IPS-20b (cell line): ENCODE measurements around the gene FAM110A.

Experiments
- H3K27ac ChIP-seq: one replicate; pipeline ENCODE4 v1.5.1; 2013; ENCODE audit warnings: low read length
- H3K27me3 ChIP-seq: 2 replicates; pipeline ENCODE4 v1.6.1; 2013; ENCODE audit warnings: mild to moderate bottlenecking, low read length, inconsistent platforms; ENCODE audit not compliant: insufficient read depth
- H3K36me3 ChIP-seq: 2 replicates; pipeline ENCODE4 v1.6.1; 2013; ENCODE audit warnings: low read depth, mild to moderate bottlenecking, inconsistent platforms, low read length, moderate library complexity; ENCODE audit not compliant: insufficient read depth
- H3K4me1 ChIP-seq: 2 replicates; pipeline ENCODE4 v1.6.1; 2013; ENCODE audit warnings: mild to moderate bottlenecking, control low read depth, inconsistent platforms, low read length, moderate library complexity; ENCODE audit not compliant: insufficient read depth
- H3K4me3 ChIP-seq: 2 replicates; pipeline ENCODE4 v1.5.1; 2013; ENCODE audit warnings: mild to moderate bottlenecking, low read length, inconsistent platforms
- H3K9ac ChIP-seq: 2 replicates; pipeline ENCODE4 v1.6.1; 2013; ENCODE audit warnings: low read depth, mild to moderate bottlenecking, inconsistent platforms, low read length, moderate library complexity
- H3K9me3 ChIP-seq: 2 replicates; pipeline ENCODE4 v1.6.1; 2013; ENCODE audit warnings: mild to moderate bottlenecking, low read depth, low read length, inconsistent platforms; ENCODE audit not compliant: insufficient read depth

The FAM110A gene

GRCh38 chr20:815226-815625, 18.3 kb upstream of the FAM110A start:
- Histone ChIP-seq H3K9ac (no peak overlapping the region), H3K27me3 (no peaks in the 10 kb centered on the region), H3K4me3 (no peak overlapping the region), H3K27ac (no peak overlapping the region), H3K9me3 (no peaks in the 10 kb centered on the region), H3K4me1 (no peaks in the 10 kb centered on the region), H3K36me3 (no peaks in the 10 kb centered on the region)

GRCh38 chr20:815914-816606, 17.5 kb upstream of the FAM110A start:
- Histone ChIP-seq H3K27me3 (no peaks in the 10 kb centered on the region), H3K4me1 (no peaks in the 10 kb centered on the region), H3K9ac (no peak overlapping the region), H3K36me3 (no peaks in the 10 kb centered on the region), H3K9me3 (no peaks in the 10 kb centered on the region), H3K4me3 (no peak overlapping the region), H3K27ac (no peak overlapping the region)

GRCh38 chr20:818001-818664, 15.4 kb upstream of the FAM110A start:
- H3K27ac ChIP-seq: no peak overlapping the region
- H3K4me1 ChIP-seq: no peaks in the 10 kb centered on the region
- H3K9ac ChIP-seq: no peak overlapping the region
- H3K36me3 ChIP-seq: no peaks in the 10 kb centered on the region
- no peak overlapping the region for H3K4me3 ChIP-seq
- no peaks in the 10 kb centered on the region for H3K9me3 ChIP-seq
- no peaks in the 10 kb centered on the region for H3K27me3 ChIP-seq

- Histone ChIP-seq H3K27ac (no peak overlapping the region), H3K4me1 (no peaks in the 10 kb centered on the region), H3K9me3 (no peaks in the 10 kb centered on the region), H3K36me3 (no peaks in the 10 kb centered on the region), H3K27me3 (no peaks in the 10 kb centered on the region), H3K9ac (no peak overlapping the region), H3K4me3 (no peak overlapping the region)
Observed at GRCh38 chr20:819680-820322, 13.7 kb upstream of the FAM110A start.

- no peak overlapping the region for H3K9ac ChIP-seq
- no peaks in the 10 kb centered on the region for H3K9me3 ChIP-seq
- no peak overlapping the region for H3K27ac ChIP-seq
- H3K36me3 ChIP-seq: no peaks in the 10 kb centered on the region
- H3K27me3 ChIP-seq: no peaks in the 10 kb centered on the region
- H3K4me1 ChIP-seq: no peaks in the 10 kb centered on the region
- H3K4me3 ChIP-seq: no peak overlapping the region
Observed at GRCh38 chr20:820323-820953, 13.1 kb upstream of the FAM110A start.

- Histone ChIP-seq H3K36me3 (no peaks in the 10 kb centered on the region), H3K27me3 (no peaks in the 10 kb centered on the region), H3K4me1 (no peaks in the 10 kb centered on the region), H3K9me3 (no peaks in the 10 kb centered on the region), H3K27ac (no peak overlapping the region), H3K9ac (no peak overlapping the region), H3K4me3 (no peak overlapping the region)
Observed at GRCh38 chr20:821046-821730, 12.3 kb upstream of the FAM110A start.

GRCh38 chr20:821731-822065, 11.8 kb upstream of the FAM110A start:
- Histone ChIP-seq H3K27ac (no peak overlapping the region), H3K27me3 (no peaks in the 10 kb centered on the region), H3K9ac (no peak overlapping the region), H3K9me3 (no peaks in the 10 kb centered on the region), H3K4me1 (no peaks in the 10 kb centered on the region), H3K36me3 (no peaks in the 10 kb centered on the region), H3K4me3 (no peak overlapping the region)

GRCh38 chr20:822651-823573, 10.6 kb upstream of the FAM110A start:
- Histone ChIP-seq H3K27me3 (no peaks in the 10 kb centered on the region), H3K9ac (no peak overlapping the region), H3K36me3 (no peaks in the 10 kb centered on the region), H3K4me3 (no peak overlapping the region), H3K9me3 (no peaks in the 10 kb centered on the region), H3K27ac (no peak overlapping the region), H3K4me1 (no peaks in the 10 kb centered on the region)

- Histone ChIP-seq H3K27me3 (no peaks in the 10 kb centered on the region), H3K36me3 (no peaks in the 10 kb centered on the region), H3K9ac (no peak overlapping the region), H3K4me3 (no peak overlapping the region), H3K27ac (no peak overlapping the region), H3K9me3 (no peaks in the 10 kb centered on the region), H3K4me1 (no peaks in the 10 kb centered on the region)
Observed at GRCh38 chr20:823574-823902, 10.0 kb upstream of the FAM110A start.

- Histone ChIP-seq H3K9ac (no peak overlapping the region), H3K27me3 (no peaks in the 10 kb centered on the region), H3K9me3 (no peaks in the 10 kb centered on the region), H3K36me3 (no peaks in the 10 kb centered on the region), H3K4me3 (no peak overlapping the region), H3K27ac (no peak overlapping the region), H3K4me1 (no peaks in the 10 kb centered on the region)
Observed at GRCh38 chr20:824490-824889, 9.0 kb upstream of the FAM110A start.

- Histone ChIP-seq H3K36me3 (no peaks in the 10 kb centered on the region), H3K27me3 (no peaks in the 10 kb centered on the region), H3K27ac (no peak overlapping the region), H3K9me3 (no peaks in the 10 kb centered on the region), H3K9ac (no peak overlapping the region), H3K4me3 (no peak overlapping the region), H3K4me1 (no peaks in the 10 kb centered on the region)
Observed at GRCh38 chr20:824916-825315, 8.6 kb upstream of the FAM110A start.
